ENCODE measurements around the gene UGT3A1. TPM values are rescaled to one million over a fixed set of nuclear protein-coding genes. Genes with fewer than 3 reads are reported as not detected.

UGT3A1 gene
- total RNA-seq, 1 donor from 2014 or later = 8.8 TPM

DNA sequence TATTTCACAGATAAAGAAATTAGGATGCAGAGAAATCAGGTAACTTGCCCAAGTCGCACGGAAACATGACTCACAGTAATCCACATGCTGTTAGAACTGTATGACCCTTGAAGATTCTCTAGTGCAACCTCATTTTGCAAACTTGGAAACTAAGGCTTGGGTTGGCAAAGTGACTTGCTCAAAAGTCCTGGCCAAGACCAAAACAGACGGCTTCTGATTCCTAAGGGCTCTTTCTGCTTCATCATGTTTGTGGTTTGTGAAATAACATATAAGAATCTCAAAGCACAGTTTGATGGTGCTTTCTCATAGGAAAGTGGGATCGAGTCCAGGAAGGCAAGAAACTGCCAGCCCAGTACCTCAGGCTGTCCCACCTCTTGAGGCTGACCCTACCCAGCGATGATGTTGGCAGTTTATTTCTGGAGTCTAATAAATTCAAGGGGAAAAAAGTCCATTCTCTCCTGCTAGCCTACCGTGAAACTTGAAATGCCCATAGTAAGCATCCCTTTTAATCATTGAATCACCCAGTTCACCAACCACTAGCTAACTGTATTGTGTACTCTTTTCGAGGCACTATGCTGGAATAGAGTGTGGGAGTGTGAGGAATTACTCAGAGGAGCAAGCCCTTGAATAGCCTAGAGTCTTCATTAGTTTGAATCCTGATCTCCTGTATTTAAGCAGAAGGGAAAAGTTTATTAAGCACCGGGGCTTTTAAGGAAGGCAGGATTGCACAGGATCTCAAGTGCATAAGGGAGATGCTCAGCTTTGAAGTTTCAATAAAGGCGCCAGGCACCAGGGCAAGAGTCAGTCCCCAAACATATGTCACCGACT lies 66.9 kb downstream of the UGT3A1 start:
- H3K4me3 Mint-ChIP-seq = no peak overlapping the region
- Histone ChIP-seq H2AFZ (replicated peaks) (no peak overlapping the region), H3K4me1 (no peaks in the 10 kb centered on the region), H3F3A (ENCODE audit: low read depth) (no peaks in the 10 kb centered on the region), H3K36me3 (no peaks in the 10 kb centered on the region), H3K4me3 (no peak overlapping the region), H3K27ac (no peak overlapping the region), H3K27me3 (peaks cover 74% of the 10 kb centered on the region), H3K9ac (no peak overlapping the region), H3K4me2 (no peak overlapping the region), H4K20me1 (ENCODE audit: low read depth) (no peaks in the 10 kb centered on the region), H3K79me2 (ENCODE audit: low read depth) (no peaks in the 10 kb centered on the region), H3K9me3 (ENCODE audit: low read depth) (no peaks in the 10 kb centered on the region)
- no peak overlapping the region for H3K27ac Mint-ChIP-seq
- H3K27me3 Mint-ChIP-seq (ENCODE audit: insufficient read depth, low read depth) = peaks cover 18% of the 10 kb centered on the region
- TF ChIP-seq, protein P1, sequence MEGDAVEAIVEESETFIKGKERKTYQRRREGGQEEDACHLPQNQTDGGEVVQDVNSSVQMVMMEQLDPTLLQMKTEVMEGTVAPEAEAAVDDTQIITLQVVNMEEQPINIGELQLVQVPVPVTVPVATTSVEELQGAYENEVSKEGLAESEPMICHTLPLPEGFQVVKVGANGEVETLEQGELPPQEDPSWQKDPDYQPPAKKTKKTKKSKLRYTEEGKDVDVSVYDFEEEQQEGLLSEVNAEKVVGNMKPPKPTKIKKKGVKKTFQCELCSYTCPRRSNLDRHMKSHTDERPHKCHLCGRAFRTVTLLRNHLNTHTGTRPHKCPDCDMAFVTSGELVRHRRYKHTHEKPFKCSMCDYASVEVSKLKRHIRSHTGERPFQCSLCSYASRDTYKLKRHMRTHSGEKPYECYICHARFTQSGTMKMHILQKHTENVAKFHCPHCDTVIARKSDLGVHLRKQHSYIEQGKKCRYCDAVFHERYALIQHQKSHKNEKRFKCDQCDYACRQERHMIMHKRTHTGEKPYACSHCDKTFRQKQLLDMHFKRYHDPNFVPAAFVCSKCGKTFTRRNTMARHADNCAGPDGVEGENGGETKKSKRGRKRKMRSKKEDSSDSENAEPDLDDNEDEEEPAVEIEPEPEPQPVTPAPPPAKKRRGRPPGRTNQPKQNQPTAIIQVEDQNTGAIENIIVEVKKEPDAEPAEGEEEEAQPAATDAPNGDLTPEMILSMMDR (IDR thresholded peaks at IDR 0.05) = no peak
- TF ChIP-seq EZH2 (IDR thresholded peaks at IDR 0.05) (no peak), EZH2phosphoT487 (IDR thresholded peaks at IDR 0.05) (no peak)
- DNase-seq (ENCODE audit: low spot score) = no peak
- H3K4me1 Mint-ChIP-seq = no peaks in the 10 kb centered on the region
- H3K36me3 Mint-ChIP-seq = no peaks in the 10 kb centered on the region
- no peaks in the 10 kb centered on the region for H3K9me3 Mint-ChIP-seq

DNA sequence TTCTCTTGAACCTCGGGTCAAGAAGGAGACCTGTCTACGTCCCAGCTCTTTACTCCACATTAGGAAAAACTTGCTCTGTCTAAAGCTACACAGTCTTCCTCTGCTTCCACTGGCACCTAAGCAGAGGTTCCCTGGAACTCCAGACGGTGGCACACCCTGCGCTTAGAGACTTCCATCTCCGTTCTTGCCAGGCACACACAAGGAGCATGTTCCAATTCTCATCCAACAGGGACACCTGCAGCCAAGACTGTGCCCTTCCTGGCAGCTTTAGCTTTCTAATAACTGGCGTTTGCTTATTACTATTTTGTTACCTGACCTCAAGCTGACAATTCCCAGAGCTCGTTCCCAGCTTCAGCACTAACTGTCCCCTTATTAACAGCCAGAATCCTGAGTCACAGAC lies 68.7 kb downstream of the UGT3A1 start:
- Histone ChIP-seq H3K27ac (no peak overlapping the region), H3K9me3 (ENCODE audit: low read depth) (no peaks in the 10 kb centered on the region), H3K4me1 (no peaks in the 10 kb centered on the region), H3F3A (ENCODE audit: low read depth) (no peaks in the 10 kb centered on the region), H3K36me3 (no peaks in the 10 kb centered on the region), H2AFZ (replicated peaks) (no peak overlapping the region), H3K4me2 (no peak overlapping the region), H4K20me1 (ENCODE audit: low read depth) (no peaks in the 10 kb centered on the region), H3K9ac (no peak overlapping the region), H3K79me2 (ENCODE audit: low read depth) (no peaks in the 10 kb centered on the region), H3K4me3 (no peak overlapping the region), H3K27me3 (peaks cover 60% of the 10 kb centered on the region)
- Mint-ChIP-seq H3K4me1 (no peaks in the 10 kb centered on the region), H3K27me3 (ENCODE audit: insufficient read depth, low read depth) (peaks cover 16% of the 10 kb centered on the region), H3K36me3 (no peaks in the 10 kb centered on the region), H3K4me3 (no peak overlapping the region), H3K27ac (no peak overlapping the region), H3K9me3 (no peaks in the 10 kb centered on the region)
- DNase-seq (ENCODE audit: low spot score) = no peak
- TF ChIP-seq EZH2phosphoT487 (IDR thresholded peaks at IDR 0.05) = no peak
- TF ChIP-seq, protein P1 (IDR thresholded peaks at IDR 0.05) = no peak

DNA sequence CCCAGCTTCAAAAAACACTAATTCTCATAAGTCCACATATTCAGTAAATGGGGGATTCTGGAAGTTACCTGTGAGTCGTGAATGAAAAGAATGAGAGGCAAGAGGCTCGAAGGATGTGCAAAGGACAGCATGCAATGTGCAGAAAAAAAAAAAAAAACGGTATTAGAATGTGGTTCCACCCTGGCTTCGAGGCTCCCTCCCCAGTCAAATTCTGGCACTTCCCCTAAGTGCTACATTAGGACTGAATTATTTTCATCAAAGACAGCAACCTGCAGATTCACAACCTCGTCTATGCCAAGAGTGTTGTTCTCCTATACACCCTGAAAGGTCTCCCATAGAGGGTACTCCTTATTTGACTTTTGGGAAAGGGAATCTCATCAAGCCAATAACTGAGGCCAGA lies 69.3 kb downstream of the UGT3A1 start:
- H3K27me3 ChIP-seq = peaks cover 54% of the 10 kb centered on the region
- Mint-ChIP-seq H3K36me3 (no peaks in the 10 kb centered on the region), H3K4me1 (no peaks in the 10 kb centered on the region), H3K9me3 (no peaks in the 10 kb centered on the region), H3K27ac (no peak overlapping the region), H3K4me3 (no peak overlapping the region), H3K27me3 (ENCODE audit: insufficient read depth, low read depth) (peaks cover 16% of the 10 kb centered on the region)
- no peak overlapping the region for H3K4me3 ChIP-seq
- no peaks in the 10 kb centered on the region for H3F3A ChIP-seq (ENCODE audit: low read depth)
- TF ChIP-seq EZH2phosphoT487 (IDR thresholded peaks at IDR 0.05) (no peak), EZH2 (IDR thresholded peaks at IDR 0.05) (no peak)
- TF ChIP-seq, protein P1 (IDR thresholded peaks at IDR 0.05) = no peak
- H3K9ac ChIP-seq = no peak overlapping the region
- H3K27ac ChIP-seq = no peak overlapping the region
- no peaks in the 10 kb centered on the region for H3K9me3 ChIP-seq (ENCODE audit: low read depth)
- no peaks in the 10 kb centered on the region for H3K79me2 ChIP-seq (ENCODE audit: low read depth)
- H3K4me1 ChIP-seq = no peaks in the 10 kb centered on the region
- H3K4me2 ChIP-seq = no peak overlapping the region
- H4K20me1 ChIP-seq (ENCODE audit: low read depth) = no peaks in the 10 kb centered on the region
- no peak overlapping the region for H2AFZ ChIP-seq (replicated peaks)
- H3K36me3 ChIP-seq = no peaks in the 10 kb centered on the region
- no peak for DNase-seq (ENCODE audit: low spot score)
